Aorta (tissue), 5 donors: ENCODE results near the gene SPIB. TPM values are rescaled to one million over a fixed set of nuclear protein-coding genes. Genes with fewer than 3 reads are reported as not detected.
"Not testable (repeated sequence)": the region's sequence is repeated elsewhere in the genome, so short reads cannot be mapped to it uniquely, and the experiment has no call there.

Experiments
- ATAC-seq: fragments of 200-7000 bp; cut with Tn5 transposase; one replicate; pipeline ENCODE4 v1.9.1; 2022; ENCODE audit warnings: moderate library complexity; ENCODE audit not compliant: low FRiP score
- DNase-seq, 2 donors: peaks; one replicate each; pipeline ENCODE4 v3.0.0-alpha.2; 2020
- H3K27ac ChIP-seq, 2 donors: one replicate each; pipeline ENCODE4 v1.5.1; 2013; ENCODE audit warnings: low read length in 2 of 2, mild to moderate bottlenecking in 2 of 2, moderate library complexity in 2 of 2, control low read depth in 1 of 2, inconsistent platforms in 1 of 2, low read depth in 1 of 2
- H3K27me3 ChIP-seq, 2 donors: one replicate each; pipeline ENCODE4 v1.6.1; 2013; ENCODE audit warnings: control low read depth in 1 of 2, low read length in 1 of 2, mild to moderate bottlenecking in 1 of 2, moderate library complexity in 1 of 2; ENCODE audit not compliant: insufficient read depth in 2 of 2, control insufficient read depth in 1 of 2
- H3K36me3 ChIP-seq, 2 donors: one replicate each; pipeline ENCODE4 v1.6.1; 2013; ENCODE audit warnings: control low read depth in 1 of 2, low read length in 1 of 2, mild to moderate bottlenecking in 1 of 2; ENCODE audit not compliant: insufficient read depth in 2 of 2, control insufficient read depth in 1 of 2
- H3K4me1 ChIP-seq, 2 donors: one replicate each; pipeline ENCODE4 v1.6.1; 2013; ENCODE audit warnings: low read length in 2 of 2, control low read depth in 1 of 2, mild to moderate bottlenecking in 1 of 2, moderate library complexity in 1 of 2; ENCODE audit not compliant: insufficient read depth in 2 of 2, control insufficient read depth in 1 of 2
- H3K4me3 ChIP-seq, 2 donors: one replicate each; pipeline ENCODE4 v1.5.1; 2013; ENCODE audit warnings: low read length in 2 of 2, control low read depth in 1 of 2, mild to moderate bottlenecking in 1 of 2
- H3K9me3 ChIP-seq: one replicate; pipeline ENCODE4 v1.6.1; 2013; ENCODE audit warnings: mild to moderate bottlenecking, low read length; ENCODE audit not compliant: control insufficient read depth
- WGBS, 2 donors: extraction: QIAGEN DNeasy Blood & Tissue Kit; methylation state at CpG; one replicate each; pipeline ENCODE4 v1.1.7; 2013; 5-methylcytosine and 5-hydroxymethylcytosine counted together
- intact Hi-C, 2 donors: fragments of 100-400 bp; cut with DNase I; formaldehyde crosslinking; loops; one replicate each; pipeline versions ENCODE4 v1.14.2 to v1.15.0; 2022
- polyA plus RNA-seq, 2 donors: library from polyadenylated mRNA; stranded (reverse); fragments of 200-250 nt; gene quantifications; one replicate each; pipeline ENCODE4 v1.2.3, GENCODE V29; 2013
- total RNA-seq, 2 donors: library from RNA; stranded (reverse); fragmentation: NEBNext Ultra II Directional; extraction: Animal tissue kit (Norgen Biotek cat#: 25700); gene quantifications; one replicate each; pipeline ENCODE4 v1.2.1, GENCODE V29; 2021
- donor health status: healthy with polysubstance abuse.
- donor health status: Bipolar disorder and iron deficiency.
- donor health status: DM: no; HTN: no; CAD: no.
- donor health status: DM: no; HTN: no; CAD: no.
- donor health status: DM: yes; HTN: yes; CAD: no.

SPIB gene
- total and polyA plus RNA-seq, 4 donors: 0.05 to 5.1 (median 0.55) TPM

DNA sequence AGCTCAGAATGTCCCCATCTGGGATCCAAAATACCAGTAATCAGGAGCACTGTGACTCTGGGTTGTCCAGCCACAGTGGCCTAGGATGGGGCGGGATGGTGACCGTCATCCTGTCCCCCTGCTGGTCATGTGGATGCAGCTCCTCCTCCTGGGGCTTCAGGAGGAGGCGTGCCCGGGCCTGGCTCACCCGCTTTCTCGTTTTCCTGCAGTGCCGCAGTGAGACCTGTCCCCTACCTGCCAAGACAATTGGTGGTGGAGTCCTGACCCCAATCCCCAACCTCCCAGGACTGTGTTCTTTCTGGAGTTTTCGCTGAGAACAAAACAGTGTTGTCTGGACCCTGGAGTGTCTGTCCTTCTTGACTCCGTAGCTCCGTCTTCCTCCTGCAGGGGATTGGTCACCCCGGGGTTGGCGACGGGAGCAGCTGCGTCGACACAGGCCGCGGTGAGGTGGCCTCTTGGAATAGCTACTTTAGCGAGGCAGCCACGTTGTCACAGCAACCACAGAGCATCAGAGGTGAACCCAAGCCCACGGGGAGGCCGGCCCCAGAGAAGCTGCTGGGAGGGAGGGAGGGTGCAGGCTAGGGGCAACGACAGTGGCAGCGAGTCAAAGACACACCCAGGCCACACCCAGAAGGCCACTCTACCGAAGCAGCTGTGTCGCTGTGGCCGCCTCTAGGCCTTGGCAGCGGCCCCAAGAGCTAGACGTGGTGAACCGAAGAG, 47.4 kb downstream of the SPIB start:
- Histone ChIP-seq H3K4me1 (no peaks in the 10 kb centered on the region), H3K27ac (no peak overlapping the region), H3K36me3 (no peaks in the 10 kb centered on the region), H3K27me3 (no peaks in the 10 kb centered on the region), H3K9me3 (no peaks in the 10 kb centered on the region), H3K4me3 (no peak overlapping the region)
- DNase-seq (no peak), ATAC-seq (no peak)
- intact Hi-C loops: no loop called here
- 48 to 53% methylated on average over 29 of the region's 29 CpGs for WGBS, 2 donors

DNA sequence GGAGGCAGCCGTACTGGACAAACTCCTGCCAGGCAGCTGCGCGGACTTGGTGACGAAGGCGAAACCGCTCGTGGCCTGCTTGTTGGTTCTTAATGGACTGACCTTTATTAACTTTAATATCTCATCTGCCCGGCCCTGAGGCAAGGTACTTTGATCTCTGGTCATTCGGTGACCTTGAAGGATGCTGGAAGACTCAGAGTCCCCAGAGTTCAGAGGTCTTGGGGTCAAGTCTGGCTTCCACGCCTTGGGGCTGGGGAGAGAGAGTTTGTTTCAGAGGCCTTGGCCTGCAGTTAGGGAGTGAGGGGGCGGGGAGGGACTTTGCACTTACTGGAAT, 47.9 kb downstream of the SPIB start:
- WGBS, 2 donors: 82 to 85% methylated on average over 11 of the region's 11 CpGs
- no peak for ATAC-seq
- no peak overlapping the region for H3K27ac ChIP-seq
- H3K27me3 ChIP-seq: no peaks in the 10 kb centered on the region
- H3K4me3 ChIP-seq: no peak overlapping the region
- no peaks in the 10 kb centered on the region for H3K9me3 ChIP-seq
- H3K36me3 ChIP-seq: no peaks in the 10 kb centered on the region
- no peaks in the 10 kb centered on the region for H3K4me1 ChIP-seq
- DNase-seq: no peak
- intact Hi-C loops: no loop called here

DNA sequence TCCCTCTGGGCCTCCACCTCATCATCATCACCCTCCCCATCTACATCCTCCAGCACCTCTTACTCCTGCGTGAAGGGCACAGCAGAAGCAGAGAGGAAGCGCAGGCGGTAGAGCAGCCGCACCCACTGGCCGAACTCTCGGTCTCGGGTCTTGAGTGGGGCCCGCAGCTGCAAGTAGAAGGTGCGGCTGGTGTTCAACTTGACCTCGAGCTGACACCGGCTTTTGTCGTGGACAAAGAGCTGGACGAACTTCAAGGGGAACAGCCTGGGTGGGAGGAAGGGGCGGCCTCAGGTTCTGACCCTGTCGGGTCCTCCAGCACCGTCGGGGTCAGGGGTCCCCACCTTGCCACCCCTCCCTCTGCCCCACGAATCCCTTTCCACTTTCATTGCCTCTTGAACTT, 48.8 kb downstream of the SPIB start:
- DNase-seq (no peak), ATAC-seq (no peak)
- WGBS, 2 donors: 83 to 89% methylated on average over 18 of the region's 18 CpGs
- Histone ChIP-seq H3K27ac (no peak overlapping the region), H3K27me3 (no peaks in the 10 kb centered on the region), H3K36me3 (no peaks in the 10 kb centered on the region), H3K4me3 (no peak overlapping the region), H3K9me3 (no peaks in the 10 kb centered on the region), H3K4me1 (no peaks in the 10 kb centered on the region)
- intact Hi-C loops: no loop called here

DNA sequence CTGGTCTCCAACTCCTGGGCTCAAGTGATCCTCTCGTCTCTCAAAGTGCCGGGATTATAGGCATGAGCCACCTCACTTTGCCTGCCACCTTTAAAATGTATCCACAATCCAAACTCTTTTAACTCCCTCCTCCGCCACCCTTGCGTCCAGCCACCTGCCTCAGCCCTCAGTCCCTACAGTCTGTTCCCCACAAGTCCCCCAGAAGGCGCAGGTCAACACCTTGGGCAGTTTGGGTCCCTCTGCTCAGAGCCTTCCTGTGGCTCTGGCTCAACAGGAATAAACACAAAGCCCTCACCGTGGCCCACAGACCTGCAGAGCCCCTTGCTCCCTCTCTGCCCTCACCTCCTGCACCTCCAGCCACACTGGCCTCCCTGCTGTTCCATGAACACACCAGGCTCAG, 50.1 kb downstream of the SPIB start:
- H3K4me3 ChIP-seq: no peak overlapping the region
- intact Hi-C loops: no loop called here
- H3K36me3 ChIP-seq: no peaks in the 10 kb centered on the region
- H3K27ac ChIP-seq: no peak overlapping the region
- no peaks in the 10 kb centered on the region for H3K9me3 ChIP-seq
- no peaks in the 10 kb centered on the region for H3K27me3 ChIP-seq
- ATAC-seq (no peak), DNase-seq (no peak)
- WGBS, 2 donors: 84 to 87% methylated on average over 6 of the region's 6 CpGs
- H3K4me1 ChIP-seq: no peaks in the 10 kb centered on the region

DNA sequence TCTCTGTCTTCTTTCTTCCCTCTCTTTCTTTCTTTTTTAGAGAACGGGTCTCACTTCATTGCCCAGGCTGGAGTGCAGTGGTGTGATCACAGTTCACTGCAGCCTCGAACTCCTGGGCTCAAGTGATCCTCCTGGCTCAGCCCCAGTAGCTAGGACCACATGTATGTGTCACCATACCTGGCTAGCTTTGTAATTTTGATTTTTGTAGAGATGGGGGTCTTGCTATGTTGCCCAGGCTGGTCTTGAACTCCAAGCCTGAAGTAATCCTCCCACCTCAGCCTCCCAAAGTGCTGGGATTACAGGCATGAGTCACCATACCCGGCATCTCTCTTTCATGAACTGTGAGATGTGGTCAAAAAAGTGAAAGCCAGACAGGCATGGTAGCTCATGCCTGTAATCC, 54.6 kb downstream of the SPIB start:
- H3K27me3 ChIP-seq, H3K4me3 ChIP-seq, intact Hi-C loops, DNase-seq, H3K36me3 ChIP-seq, H3K9me3 ChIP-seq, H3K4me1 ChIP-seq, H3K27ac ChIP-seq, ATAC-seq: not testable (repeated sequence)
- 50 to 60% methylated on average over 3 of the region's 3 CpGs for WGBS, 2 donors

DNA sequence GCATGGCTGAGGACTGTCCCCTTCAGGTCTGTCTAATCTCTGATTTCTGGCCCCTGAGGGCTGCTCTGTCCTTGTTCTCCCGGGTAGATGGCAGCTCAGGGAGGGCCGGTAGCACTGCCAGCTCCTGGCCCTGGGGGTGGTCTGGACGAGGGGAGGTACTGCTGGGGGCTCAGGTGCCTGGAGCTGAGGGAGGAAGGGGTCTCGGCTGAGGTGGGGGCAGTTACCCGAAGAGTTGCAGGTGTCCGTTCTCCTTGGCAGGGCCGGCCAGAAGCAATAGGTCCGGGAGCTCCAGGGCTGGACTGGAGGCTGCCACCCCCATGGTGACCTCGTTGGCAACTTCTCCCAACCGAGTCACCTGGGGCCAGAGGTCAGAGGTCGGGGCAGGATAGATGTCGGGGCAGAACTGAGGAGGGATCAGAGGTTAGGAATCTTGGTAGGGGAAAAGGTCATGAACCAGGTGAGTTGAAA, 56.4 kb downstream of the SPIB start:
- no peak for ATAC-seq
- peak in 1 of 2 donors; percentile 73 for DNase-seq
- H3K36me3 ChIP-seq: no peaks in the 10 kb centered on the region
- no peak overlapping the region for H3K4me3 ChIP-seq
- H3K27me3 ChIP-seq: no peaks in the 10 kb centered on the region
- H3K27ac ChIP-seq: no peak overlapping the region
- intact Hi-C loops: no loop called here
- no peaks in the 10 kb centered on the region for H3K4me1 ChIP-seq
- WGBS, 2 donors: 71 to 77% methylated on average over 12 of the region's 12 CpGs
- no peaks in the 10 kb centered on the region for H3K9me3 ChIP-seq

GRCh38 chr19:50475736-50476223, 57.0 kb downstream of the SPIB start:
- Histone ChIP-seq H3K9me3 (no peaks in the 10 kb centered on the region), H3K27ac (no peak overlapping the region), H3K4me3 (no peak overlapping the region), H3K27me3 (no peaks in the 10 kb centered on the region), H3K4me1 (no peaks in the 10 kb centered on the region), H3K36me3 (peaks cover 0 to 4% of the 10 kb centered on the region in 2 donors)
- ATAC-seq: no peak
- DNase-seq: peak in 1 of 2 donors; percentile 71
- 68 to 72% methylated on average over 28 to 29 of the region's 29 CpGs for WGBS, 2 donors
- intact Hi-C loops: loop anchor here in 1 of 2 donors (2.0 kb wide), 1 partner anchor 37 kb away; the partner anchor contains the start of gene ASPDH

DNA sequence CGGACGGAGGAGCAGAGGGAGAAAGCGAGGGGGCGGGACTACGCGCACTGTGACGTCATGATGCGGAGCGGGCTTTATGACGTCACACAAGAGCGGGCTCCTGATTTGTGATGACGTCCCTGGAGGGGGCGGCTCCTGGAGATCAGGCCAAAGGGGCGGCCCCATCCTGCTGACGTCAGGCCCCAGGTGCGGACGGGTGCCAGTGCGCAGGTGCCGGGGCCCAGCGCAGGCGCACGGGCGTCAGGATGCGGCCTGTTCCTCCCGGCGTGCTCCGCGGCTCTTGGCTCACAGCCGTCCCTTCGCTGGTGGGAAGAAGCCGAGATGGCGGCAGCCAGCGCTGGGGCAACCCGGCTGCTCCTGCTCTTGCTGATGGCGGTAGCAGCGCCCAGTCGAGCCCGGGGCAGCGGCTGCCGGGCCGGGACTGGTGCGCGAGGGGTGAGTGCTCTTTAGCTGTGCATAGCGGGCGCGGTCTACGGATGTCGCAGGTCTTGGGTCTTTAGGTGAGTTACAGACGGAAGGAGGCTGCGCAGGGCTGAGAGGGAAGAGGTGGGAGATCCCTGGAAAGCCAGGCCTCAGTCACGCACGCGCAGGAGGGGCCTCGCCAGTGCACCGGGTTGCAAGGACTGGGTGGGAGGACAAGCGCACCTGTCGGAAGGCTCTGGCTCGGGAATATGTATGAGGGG, 57.6 kb downstream of the SPIB start, which contains the start of the genes EMC10 and GARIN5A:
TSS of gene EMC10 (plus strand) at position 284 of the 683 bp plus-strand sequence. CDS start at position 322, 38 bp downstream.
TSS of gene GARIN5A (minus strand) at position 625 of the 683 bp plus-strand sequence. CDS start at position 165, 460 bp downstream.
- Histone ChIP-seq H3K4me3 (peak within 1 kb of the TSS; percentile 62 to 78), H3K36me3 (peaks cover 0 to 4% of the 10 kb centered on the region in 2 donors), H3K4me1 (no peaks in the 10 kb centered on the region), H3K27me3 (no peaks in the 10 kb centered on the region), H3K27ac (no peak within 1 kb of the TSS), H3K9me3 (no peaks in the 10 kb centered on the region)
- intact Hi-C loops: loop anchor here in 1 of 2 donors (2.0 kb wide), 1 partner anchor 36 kb away; the partner anchor contains the start of gene ASPDH
- DNase-seq: peak; percentile 93 to 96
- WGBS, 2 donors: 1% methylated on average over 46 to 58 of the region's 58 CpGs
- ATAC-seq: peak; percentile 95
